ENCODE results near the gene LMOD3.

LMOD3 gene

DNA sequence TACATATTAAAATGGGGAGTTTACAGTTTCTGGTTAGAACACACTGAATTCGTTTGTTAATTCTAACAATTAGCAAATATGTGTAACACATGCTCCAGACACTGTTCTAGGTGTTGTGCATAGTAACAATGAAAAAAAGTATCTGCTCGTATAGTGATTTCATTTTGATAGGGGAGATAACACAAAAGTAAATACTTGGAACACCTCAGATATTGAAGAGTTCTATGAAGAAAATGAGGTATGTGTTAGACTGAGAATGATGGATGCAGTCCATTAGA, 63.5 kb downstream of the LMOD3 start:
- DNase-seq (ENCODE audit: low read depth in 3 of 3) = no peak

GRCh38 chr3:69058180-69058946, 64.0 kb downstream of the LMOD3 start:
- no peak for DNase-seq (ENCODE audit: low read depth in 3 of 3)

Data from stimulated activated CD4-positive, alpha-beta T cell treated with anti-CD3 and anti-CD28 coated beads, TNF-alpha, amount 100 ng/mL, for 48 hours (primary cell).